NCI-H1436 (cell line): ENCODE measurements around the gene PREP.
A peak's percentile ranks its signal among the peaks of the same experiment; 100 is the strongest.
"Not testable (repeated sequence)": the region's sequence is repeated elsewhere in the genome, so short reads cannot be mapped to it uniquely, and the experiment has no call there.

Experiments used
- DNase-seq: peaks from one replicate; lab custom pipeline; 2025; lab: John Stamatoyannopoulos, UW

PREP gene

GRCh38 chr6:105338350-105338983, 64.4 kb downstream of the PREP start:
- DNase-seq = not testable (repeated sequence)

- DNase-seq = no peak
These were observed 65.9 kb downstream of the PREP start for GRCh38 chr6:105336986-105337385.

- no peak for DNase-seq
These were observed 70.3 kb downstream of the PREP start for GRCh38 chr6:105332576-105332975.

GRCh38 chr6:105331927-105332326, 71.0 kb downstream of the PREP start:
- no peak for DNase-seq

- no peak for DNase-seq
These were observed 72.0 kb downstream of the PREP start for GRCh38 chr6:105330913-105331312.

- no peak for DNase-seq
These were observed 72.5 kb downstream of the PREP start for GRCh38 chr6:105330364-105330763.

GRCh38 chr6:105326833-105327770, 75.8 kb downstream of the PREP start:
- DNase-seq = peak; percentile 40

GRCh38 chr6:105326216-105326615, 76.7 kb downstream of the PREP start:
- peak; percentile 62 for DNase-seq

- peak; percentile 69 for DNase-seq
These were observed 78.4 kb downstream of the PREP start for GRCh38 chr6:105324386-105324950.

GRCh38 chr6:105322499-105323225, 80.2 kb downstream of the PREP start:
- peak; percentile 40 for DNase-seq

GRCh38 chr6:105321728-105322127, 81.2 kb downstream of the PREP start:
- DNase-seq = no peak

- DNase-seq = no peak
These were observed 81.7 kb downstream of the PREP start for GRCh38 chr6:105321207-105321606.

GRCh38 chr6:105320765-105321164, 82.1 kb downstream of the PREP start:
- peak; percentile 22 for DNase-seq

- DNase-seq = no peak
These were observed 82.6 kb downstream of the PREP start for GRCh38 chr6:105320271-105320670.

GRCh38 chr6:105319331-105319730, 83.6 kb downstream of the PREP start:
- no peak for DNase-seq

GRCh38 chr6:105318660-105319059, 84.2 kb downstream of the PREP start:
- no peak for DNase-seq

- DNase-seq = peak; percentile 19
These were observed 85.0 kb downstream of the PREP start for GRCh38 chr6:105317607-105318533.

GRCh38 chr6:105313211-105313610, 89.7 kb downstream of the PREP start:
- peak; percentile 10 for DNase-seq

- no peak for DNase-seq
These were observed 91.9 kb downstream of the PREP start for GRCh38 chr6:105310947-105311346.

- DNase-seq = no peak
These were observed 92.5 kb downstream of the PREP start for GRCh38 chr6:105310371-105310770.

- DNase-seq = no peak
These were observed 94.0 kb downstream of the PREP start for GRCh38 chr6:105308840-105309239.
